ENCODE measurements around the gene SSTR4. TPM values are rescaled to one million over a fixed set of nuclear protein-coding genes. Genes with fewer than 3 reads are reported as not detected.

Gene SSTR4
- total RNA-seq, 1 donor from 2014 or later, result not detected

- H3K27ac Mint-ChIP-seq (ENCODE audit: unreplicated experiment), result no peak overlapping the region
- no peaks in the 10 kb centered on the region for H3K36me3 Mint-ChIP-seq (ENCODE audit: unreplicated experiment)
- peaks cover 10% of the 10 kb centered on the region for H3K4me1 Mint-ChIP-seq (ENCODE audit: low read depth, unreplicated experiment)
- no peak for TF ChIP-seq CTCF (IDR thresholded peaks at IDR 0.05; ENCODE audit: partially characterized antibody, unreplicated experiment)
- DNase-seq, result no peak
- peaks cover 5% of the 10 kb centered on the region for H3K9me3 Mint-ChIP-seq (ENCODE audit: unreplicated experiment)
- H3K4me3 Mint-ChIP-seq (ENCODE audit: unreplicated experiment), result no peak overlapping the region
- peaks cover 5% of the 10 kb centered on the region for H3K27me3 Mint-ChIP-seq (ENCODE audit: unreplicated experiment)
Measured at GRCh38 chr20:23087587-23088251, 52.6 kb downstream of the SSTR4 start.

Other genes starting within 250 kb of the SSTR4 start
- gene THBD, start 14.4 kb downstream of the SSTR4 start, total RNA-seq (ENCODE audit: unreplicated experiment), result not detected
- gene CD93, start 51.0 kb downstream of the SSTR4 start, total RNA-seq (ENCODE audit: unreplicated experiment), result not detected

Data from glutamatergic neuron (in vitro differentiated cells).